Endometrium (tissue), 2 donors: Measurements from ENCODE around the gene RLIM.

Experiments used
- FAIRE-seq: peaks from 2 replicates; lab custom pipeline; 2012; peaks lifted over from hg19 to GRCh38; lab: Jason Lieb, UNC
- donor health status: control.
- donor health status: control.

Gene RLIM

GRCh38 chrX:74536152-74536831 lies 78.1 kb downstream of the RLIM start:
- FAIRE-seq, result no peak

DNA sequence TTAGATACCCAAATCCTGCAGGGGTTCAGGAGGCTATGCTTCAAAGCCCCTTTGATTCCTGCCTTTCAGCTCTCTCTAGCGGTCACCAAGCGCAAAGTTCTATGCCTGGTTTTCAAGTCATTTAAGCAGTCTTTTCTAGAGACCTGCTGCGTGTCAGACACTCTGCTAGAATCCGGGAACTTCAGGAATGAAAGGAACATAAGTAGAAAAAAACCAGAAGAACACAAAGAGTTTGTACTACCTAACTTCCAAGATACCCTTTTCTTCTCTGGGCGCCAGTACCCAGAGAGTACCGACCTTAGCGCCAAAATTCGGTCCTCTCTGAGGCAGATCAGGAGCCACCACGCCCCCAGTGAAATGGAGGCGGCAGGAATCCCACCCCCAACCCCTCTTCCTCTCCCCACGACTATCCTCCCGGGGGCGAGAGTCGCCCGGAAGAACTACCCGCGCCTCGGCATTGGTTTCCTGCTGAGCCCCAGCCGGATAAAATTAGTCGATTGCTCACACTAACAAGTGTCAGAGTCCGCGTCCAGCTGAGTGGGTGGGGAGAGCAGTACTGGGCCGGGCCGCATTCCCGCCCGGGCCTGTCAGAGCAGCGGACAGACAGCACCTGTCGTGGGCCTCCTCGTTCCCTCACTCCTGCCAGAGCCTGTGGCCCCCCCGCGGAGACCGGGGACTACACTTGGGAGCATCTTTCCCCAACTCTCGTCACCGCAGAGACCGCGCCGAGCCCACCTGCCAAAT lies 78.8 kb downstream of the RLIM start:
- no peak for FAIRE-seq
